Nephron progenitor cell (in vitro differentiated cells): Measurements from ENCODE around the gene ACTRT2.

Source experiments
- DNase-seq: peaks from one replicate; pipeline ENCODE4 v3.0.0; 2021
- H3K27ac Mint-ChIP-seq: 2 replicates; pipeline ENCODE4 v1.8.0; 2021; ENCODE audit warnings: mild to moderate bottlenecking, moderate library complexity, mixed read lengths
- H3K27me3 Mint-ChIP-seq: 2 replicates; pipeline ENCODE4 v1.8.0; 2021; ENCODE audit warnings: mild to moderate bottlenecking, low read depth, mixed read lengths; ENCODE audit not compliant: poor library complexity
- H3K36me3 Mint-ChIP-seq: 2 replicates; pipeline ENCODE4 v1.8.0; 2021; ENCODE audit warnings: low read depth, mixed read lengths
- H3K4me1 Mint-ChIP-seq: 2 replicates; pipeline ENCODE4 v1.8.0; 2021; ENCODE audit warnings: mixed read lengths
- H3K4me3 Mint-ChIP-seq: 2 replicates; pipeline ENCODE4 v1.8.0; 2021; ENCODE audit warnings: mild to moderate bottlenecking, moderate library complexity, mixed read lengths
- H3K9me3 Mint-ChIP-seq: 2 replicates; pipeline ENCODE4 v1.8.0; 2021; ENCODE audit warnings: mild to moderate bottlenecking, moderate library complexity, mixed read lengths
- CTCF ChIP-seq: fragments of 200-600 bp; sonication (generic); IDR thresholded peaks from 2 replicates; pipeline ENCODE4 v1.5.0; 2021; ENCODE audit warnings: antibody characterized with exemption

Gene ACTRT2

GRCh38 chr1:3051270-3052268 is 30.3 kb downstream of the ACTRT2 start:
- H3K27ac Mint-ChIP-seq = no peak overlapping the region
- peaks cover 56% of the 10 kb centered on the region for H3K27me3 Mint-ChIP-seq
- H3K36me3 Mint-ChIP-seq = no peaks in the 10 kb centered on the region
- no peak for DNase-seq
- H3K9me3 Mint-ChIP-seq = peaks cover 42% of the 10 kb centered on the region
- no peak overlapping the region for H3K4me3 Mint-ChIP-seq
- H3K4me1 Mint-ChIP-seq = no peaks in the 10 kb centered on the region
- no peak for TF ChIP-seq CTCF

GRCh38 chr1:3052501-3052900 is 31.2 kb downstream of the ACTRT2 start:
- Mint-ChIP-seq H3K36me3 (no peaks in the 10 kb centered on the region), H3K27ac (no peak overlapping the region), H3K4me1 (no peaks in the 10 kb centered on the region), H3K4me3 (no peak overlapping the region), H3K27me3 (peaks cover 55% of the 10 kb centered on the region), H3K9me3 (peaks cover 42% of the 10 kb centered on the region)
- no peak for TF ChIP-seq CTCF
- no peak for DNase-seq

GRCh38 chr1:3053366-3053980 is 32.2 kb downstream of the ACTRT2 start:
- no peak overlapping the region for H3K27ac Mint-ChIP-seq
- TF ChIP-seq CTCF = no peak
- H3K9me3 Mint-ChIP-seq = peaks cover 49% of the 10 kb centered on the region
- H3K36me3 Mint-ChIP-seq = no peaks in the 10 kb centered on the region
- H3K4me1 Mint-ChIP-seq = no peaks in the 10 kb centered on the region
- H3K4me3 Mint-ChIP-seq = no peak overlapping the region
- DNase-seq = no peak
- H3K27me3 Mint-ChIP-seq = peaks cover 50% of the 10 kb centered on the region

GRCh38 chr1:3053986-3054385 is 32.7 kb downstream of the ACTRT2 start:
- Mint-ChIP-seq H3K27ac (no peak overlapping the region), H3K4me3 (no peak overlapping the region), H3K9me3 (peaks cover 51% of the 10 kb centered on the region), H3K36me3 (no peaks in the 10 kb centered on the region), H3K4me1 (no peaks in the 10 kb centered on the region), H3K27me3 (peaks cover 47% of the 10 kb centered on the region)
- no peak for DNase-seq
- no peak for TF ChIP-seq CTCF

- H3K27me3 Mint-ChIP-seq = peaks cover 45% of the 10 kb centered on the region
- TF ChIP-seq CTCF = no peak
- H3K4me3 Mint-ChIP-seq = no peak overlapping the region
- H3K4me1 Mint-ChIP-seq = no peaks in the 10 kb centered on the region
- no peak overlapping the region for H3K27ac Mint-ChIP-seq
- H3K9me3 Mint-ChIP-seq = peaks cover 53% of the 10 kb centered on the region
- H3K36me3 Mint-ChIP-seq = no peaks in the 10 kb centered on the region
- DNase-seq = no peak
Measured at GRCh38 chr1:3054474-3054873, 33.2 kb downstream of the ACTRT2 start.
